Panc1 (cell line): Measurements from ENCODE around the gene KLRC4.

Experiments
- SIN3A ChIP-seq: IDR thresholded peaks from 2 replicates; pipeline ENCODE4 v1.6.1; 2012; ENCODE audit warnings: low read depth, mild to moderate bottlenecking, low read length, moderate library complexity, borderline replicate concordance; ENCODE audit not compliant: insufficient read depth
- TF ChIP-seq, protein P1 (sequence below): fragments of 450-650 bp; IDR thresholded peaks from 2 replicates; pipeline ENCODE4 v1.5.1; 2017; ENCODE audit warnings: mild to moderate bottlenecking

DNA sequence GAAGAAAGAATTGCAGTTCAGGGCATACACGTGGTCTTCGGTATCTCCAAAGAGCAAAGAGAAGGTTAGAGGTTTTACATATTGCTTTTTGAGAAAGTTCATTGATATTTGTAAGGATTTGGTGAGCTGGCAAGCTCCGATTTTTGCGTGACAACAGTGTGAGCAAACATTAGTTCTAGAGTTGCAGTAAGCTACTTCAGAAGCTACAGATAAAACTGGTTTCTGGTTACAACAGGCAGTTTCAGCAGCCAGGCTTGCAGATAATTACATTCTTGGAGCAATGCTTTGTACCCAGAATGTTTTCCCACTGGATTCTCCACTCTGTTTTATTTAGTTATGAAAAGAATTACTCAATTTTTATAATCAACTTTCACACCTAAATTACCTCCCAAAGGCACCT is 47.9 kb downstream of the KLRC4 start:
- TF ChIP-seq, protein P1, sequence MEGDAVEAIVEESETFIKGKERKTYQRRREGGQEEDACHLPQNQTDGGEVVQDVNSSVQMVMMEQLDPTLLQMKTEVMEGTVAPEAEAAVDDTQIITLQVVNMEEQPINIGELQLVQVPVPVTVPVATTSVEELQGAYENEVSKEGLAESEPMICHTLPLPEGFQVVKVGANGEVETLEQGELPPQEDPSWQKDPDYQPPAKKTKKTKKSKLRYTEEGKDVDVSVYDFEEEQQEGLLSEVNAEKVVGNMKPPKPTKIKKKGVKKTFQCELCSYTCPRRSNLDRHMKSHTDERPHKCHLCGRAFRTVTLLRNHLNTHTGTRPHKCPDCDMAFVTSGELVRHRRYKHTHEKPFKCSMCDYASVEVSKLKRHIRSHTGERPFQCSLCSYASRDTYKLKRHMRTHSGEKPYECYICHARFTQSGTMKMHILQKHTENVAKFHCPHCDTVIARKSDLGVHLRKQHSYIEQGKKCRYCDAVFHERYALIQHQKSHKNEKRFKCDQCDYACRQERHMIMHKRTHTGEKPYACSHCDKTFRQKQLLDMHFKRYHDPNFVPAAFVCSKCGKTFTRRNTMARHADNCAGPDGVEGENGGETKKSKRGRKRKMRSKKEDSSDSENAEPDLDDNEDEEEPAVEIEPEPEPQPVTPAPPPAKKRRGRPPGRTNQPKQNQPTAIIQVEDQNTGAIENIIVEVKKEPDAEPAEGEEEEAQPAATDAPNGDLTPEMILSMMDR, result no peak
- TF ChIP-seq SIN3A, result no peak
